Coronary artery (tissue), 2 donors: ENCODE measurements around the gene SHF.
"Not testable (repeated sequence)": the region's sequence is repeated elsewhere in the genome, so short reads cannot be mapped to it uniquely, and the experiment has no call there.

Source experiments
- DNase-seq: peaks from one replicate; pipeline ENCODE4 v3.0.0-alpha.2; 2017; ENCODE audit warnings: low spot score
- H3K27ac ChIP-seq, 2 donors: fragments of 200-600 bp; sonication (generic); one replicate each; pipeline ENCODE4 v1.5.1; 2016 to 2019
- H3K4me3 ChIP-seq: fragments of 200-600 bp; sonication (generic); 2 replicates; pipeline ENCODE4 v1.5.1; 2016; ENCODE audit warnings: mild to moderate bottlenecking, moderate library complexity
- CTCF ChIP-seq: fragments of 200-600 bp; sonication (generic); IDR thresholded peaks from one replicate; pipeline ENCODE4 v1.5.1; 2019; ENCODE audit warnings: antibody characterized with exemption

SHF gene, protein sequence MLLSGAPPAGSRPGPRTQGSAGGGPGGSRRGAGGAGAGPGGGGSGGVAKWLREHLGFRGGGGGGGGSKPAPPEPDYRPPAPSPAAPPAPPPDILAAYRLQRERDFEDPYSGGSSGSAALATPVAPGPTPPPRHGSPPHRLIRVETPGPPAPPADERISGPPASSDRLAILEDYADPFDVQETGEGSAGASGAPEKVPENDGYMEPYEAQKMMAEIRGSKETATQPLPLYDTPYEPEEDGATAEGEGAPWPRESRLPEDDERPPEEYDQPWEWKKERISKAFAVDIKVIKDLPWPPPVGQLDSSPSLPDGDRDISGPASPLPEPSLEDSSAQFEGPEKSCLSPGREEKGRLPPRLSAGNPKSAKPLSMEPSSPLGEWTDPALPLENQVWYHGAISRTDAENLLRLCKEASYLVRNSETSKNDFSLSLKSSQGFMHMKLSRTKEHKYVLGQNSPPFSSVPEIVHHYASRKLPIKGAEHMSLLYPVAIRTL

GRCh38 chr15:45187894-45188830, at the start of gene SHF:
TSS of gene SHF (minus strand) at chr15:45187966. CDS start at chr15:45187951, 15 bp downstream.
- peak within 1 kb of the TSS; percentile 90 for H3K4me3 ChIP-seq
- H3K27ac ChIP-seq = peak within 1 kb of the TSS; percentile 90 to 93
- no peak for TF ChIP-seq CTCF
- DNase-seq = no peak

- DNase-seq, H3K4me3 ChIP-seq, H3K27ac ChIP-seq: not testable (repeated sequence)
These were observed 49.0 kb upstream of the SHF start for GRCh38 chr15:45236806-45237205.

GRCh38 chr15:45234562-45235235, 46.9 kb upstream of the SHF start:
- H3K27ac ChIP-seq = no peak overlapping the region
- TF ChIP-seq CTCF = no peak
- H3K4me3 ChIP-seq = no peak overlapping the region
- DNase-seq = no peak

- Histone ChIP-seq H3K27ac (no peak overlapping the region), H3K4me3 (no peak overlapping the region)
- no peak for DNase-seq
- TF ChIP-seq CTCF = no peak
These were observed 44.2 kb upstream of the SHF start for GRCh38 chr15:45231864-45232562.

DNA sequence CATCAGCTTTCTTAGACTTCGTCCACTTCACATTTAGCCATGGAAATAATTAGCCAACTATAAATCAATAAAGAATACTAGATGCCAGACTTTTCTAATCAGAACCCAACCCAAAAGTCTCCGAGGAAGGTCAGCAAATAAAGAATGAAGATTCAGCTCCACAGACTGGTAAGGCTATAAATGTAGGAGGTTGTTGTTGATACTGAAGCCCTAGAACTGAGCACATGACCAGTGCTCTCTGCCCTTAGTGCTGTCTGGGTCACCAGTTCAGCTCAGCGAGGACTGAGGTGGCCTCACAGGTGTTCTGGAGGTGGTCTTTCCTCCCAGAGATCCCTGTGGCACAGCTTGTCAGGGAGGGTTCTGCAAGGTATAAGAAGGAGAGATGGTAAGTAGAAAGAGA, 43.4 kb upstream of the SHF start:
- no peak overlapping the region for H3K27ac ChIP-seq
- TF ChIP-seq CTCF = no peak
- DNase-seq = no peak
- H3K4me3 ChIP-seq = no peak overlapping the region

DNA sequence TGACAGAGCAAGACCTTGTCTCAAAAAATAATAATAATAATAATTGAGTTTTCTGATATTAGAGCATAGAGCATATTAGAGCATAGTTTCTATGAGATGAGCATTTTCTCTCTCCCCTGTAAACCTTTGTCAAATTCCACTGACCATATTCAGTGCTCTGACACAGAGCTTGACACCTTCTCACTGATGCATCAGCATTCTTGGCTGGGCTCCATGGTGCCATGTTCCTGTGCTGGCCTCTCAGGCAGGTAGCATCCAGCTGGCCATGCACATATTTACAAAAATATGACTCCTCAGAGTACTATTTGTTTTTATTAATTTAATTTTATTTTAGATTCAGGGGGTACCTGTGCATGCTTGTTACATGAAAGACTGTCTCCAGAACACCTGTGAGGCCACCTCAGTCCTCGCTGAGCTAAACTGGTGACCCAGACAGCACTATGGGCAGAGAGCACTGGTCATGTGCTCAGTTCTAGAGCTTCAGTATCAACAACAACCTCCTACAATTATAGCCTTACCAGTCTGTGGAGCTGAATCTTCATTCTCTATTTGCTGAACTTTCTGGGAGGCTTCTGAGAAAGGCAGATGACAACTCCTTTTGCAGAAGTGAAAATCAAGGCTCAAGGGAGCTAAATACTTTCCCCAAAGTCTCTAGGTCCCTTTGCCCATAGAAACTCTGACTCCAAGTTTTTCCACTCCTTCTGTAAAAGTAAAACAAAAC, 42.6 kb upstream of the SHF start:
- TF ChIP-seq CTCF = no peak
- Histone ChIP-seq H3K4me3 (no peak overlapping the region), H3K27ac (no peak overlapping the region)
- DNase-seq = no peak
